ENCODE results near the gene LCE6A. TPM values are rescaled to one million over a fixed set of nuclear protein-coding genes. Genes with fewer than 3 reads are reported as not detected.
A peak's percentile ranks its signal among the peaks of the same experiment; 100 is the strongest.

LCE6A gene
- total RNA-seq, 3 donors from 2014 or later (not counting 1 experiment from before 2014, with no cell fraction given), result not detected

- H3K27ac Mint-ChIP-seq, result no peak overlapping the region
- WGBS (ENCODE audit: insufficient coverage), result 67% methylated on average over 1 of the region's 5 CpGs
- DNase-seq, result no peak
These were observed 19.4 kb upstream of the LCE6A start for GRCh38 chr1:152823294-152823693.

GRCh38 chr1:152824964-152825363, 17.7 kb upstream of the LCE6A start:
- intact Hi-C loops (cut with micrococcal nuclease), result no loop called here
- Mint-ChIP-seq H3K36me3 (no peaks in the 10 kb centered on the region), H3K27me3 (ENCODE audit: low read depth in 2 of 2) (peaks cover 18 to 42% of the 10 kb centered on the region in 2 donors), H3K4me3 (no peak overlapping the region), H3K9me3 (peaks cover 0 to 2% of the 10 kb centered on the region in 2 donors), H3K27ac (no peak overlapping the region), H3K4me1 (no peaks in the 10 kb centered on the region)
- Histone ChIP-seq H3K36me3 (ENCODE audit: control insufficient read depth, insufficient read depth, low read length) (no peaks in the 10 kb centered on the region), H3K27ac (ENCODE audit: low read length) (no peak overlapping the region), H3K9me3 (ENCODE audit: control insufficient read depth, insufficient read depth, low read length) (no peaks in the 10 kb centered on the region), H3K27me3 (ENCODE audit: control insufficient read depth, insufficient read depth, low read length) (peaks cover 2% of the 10 kb centered on the region), H3K4me3 (ENCODE audit: low read length) (no peak overlapping the region), H3K4me1 (ENCODE audit: control insufficient read depth, insufficient read depth, low read length) (no peaks in the 10 kb centered on the region)
- DNase-seq (no peak), ATAC-seq (no peak)
- no peak for TF ChIP-seq CTCF (IDR thresholded peaks at IDR 0.05)

More at GRCh38 chr1:152823294-152823693, 19.4 kb upstream of the LCE6A start:
- Histone ChIP-seq H3K4me3 (ENCODE audit: low read length) (no peak overlapping the region), H3K27me3 (ENCODE audit: control insufficient read depth, insufficient read depth, low read length) (peaks cover 2% of the 10 kb centered on the region), H3K36me3 (ENCODE audit: control insufficient read depth, insufficient read depth, low read length) (no peaks in the 10 kb centered on the region), H3K4me1 (ENCODE audit: control insufficient read depth, insufficient read depth, low read length) (no peaks in the 10 kb centered on the region), H3K27ac (ENCODE audit: low read length) (no peak overlapping the region), H3K9me3 (ENCODE audit: control insufficient read depth, insufficient read depth, low read length) (no peaks in the 10 kb centered on the region)
- no peak for ATAC-seq
- Mint-ChIP-seq H3K4me3 (no peak overlapping the region), H3K9me3 (no peaks in the 10 kb centered on the region), H3K4me1 (no peaks in the 10 kb centered on the region), H3K27me3 (ENCODE audit: low read depth in 2 of 2) (peaks cover 13 to 35% of the 10 kb centered on the region in 2 donors), H3K36me3 (no peaks in the 10 kb centered on the region)
- intact Hi-C loops (cut with micrococcal nuclease), result no loop called here
- peak; percentile 49 for TF ChIP-seq CTCF (IDR thresholded peaks at IDR 0.05)

- Histone ChIP-seq H3K4me3 (ENCODE audit: low read length) (no peak within 1 kb of the TSS), H3K4me1 (ENCODE audit: control insufficient read depth, insufficient read depth, low read length) (no peaks in the 10 kb centered on the region), H3K36me3 (ENCODE audit: control insufficient read depth, insufficient read depth, low read length) (no peaks in the 10 kb centered on the region), H3K27me3 (ENCODE audit: control insufficient read depth, insufficient read depth, low read length) (peaks cover 2% of the 10 kb centered on the region), H3K9me3 (ENCODE audit: control insufficient read depth, insufficient read depth, low read length) (no peaks in the 10 kb centered on the region), H3K27ac (ENCODE audit: low read length) (no peak within 1 kb of the TSS)
- intact Hi-C loops (cut with micrococcal nuclease), result no loop called here
- Mint-ChIP-seq H3K36me3 (no peaks in the 10 kb centered on the region), H3K27me3 (ENCODE audit: low read depth in 2 of 2) (peaks cover 18 to 42% of the 10 kb centered on the region in 2 donors), H3K9me3 (peaks cover 0 to 4% of the 10 kb centered on the region in 2 donors), H3K27ac (no peak within 1 kb of the TSS), H3K4me1 (no peaks in the 10 kb centered on the region), H3K4me3 (no peak within 1 kb of the TSS)
- TF ChIP-seq CTCF (IDR thresholded peaks at IDR 0.05), result no peak
- no peak for ATAC-seq
- WGBS (ENCODE audit: insufficient coverage), result 84% methylated on average over 2 of the region's 2 CpGs
- DNase-seq, result no peak
These were observed 15.5 kb upstream of the LCE6A start, which contains the start of gene LCE1A for GRCh38 chr1:152827173-152827572. Gene LCE1A, plus strand, starts transcription at chr1:152827473. Its CDS starts 0 bp downstream, at chr1:152827473.

GRCh38 chr1:152836870-152837269, 5.8 kb upstream of the LCE6A start:
- no peak for TF ChIP-seq CTCF (IDR thresholded peaks at IDR 0.05)
- no peaks in the 10 kb centered on the region for H3K9me3 ChIP-seq (ENCODE audit: control insufficient read depth, insufficient read depth, low read length)
- Mint-ChIP-seq H3K27ac (no peak overlapping the region), H3K4me3 (no peak overlapping the region), H3K27me3 (ENCODE audit: low read depth in 2 of 2) (peaks cover 15 to 19% of the 10 kb centered on the region in 2 donors), H3K9me3 (no peaks in the 10 kb centered on the region), H3K36me3 (no peaks in the 10 kb centered on the region), H3K4me1 (no peaks in the 10 kb centered on the region)
- H3K36me3 ChIP-seq (ENCODE audit: control insufficient read depth, insufficient read depth, low read length), result no peaks in the 10 kb centered on the region
- no peaks in the 10 kb centered on the region for H3K27me3 ChIP-seq (ENCODE audit: control insufficient read depth, insufficient read depth, low read length)
- ATAC-seq, result no peak
- 75% methylated on average over 2 of the region's 2 CpGs for WGBS (ENCODE audit: insufficient coverage)
- intact Hi-C loops (cut with micrococcal nuclease), result no loop called here
- no peak for DNase-seq
- H3K4me3 ChIP-seq (ENCODE audit: low read length), result no peak overlapping the region
- no peak overlapping the region for H3K27ac ChIP-seq (ENCODE audit: low read length)
- no peaks in the 10 kb centered on the region for H3K4me1 ChIP-seq (ENCODE audit: control insufficient read depth, insufficient read depth, low read length)
